RWPE2 (cell line): ENCODE data around the gene ROBO2.

ENCODE experiments used
- ATAC-seq: fragments of 200-7000 bp; cut with Tn5 transposase; 3 replicates; pipeline ENCODE4 v1.9.1; 2021; ENCODE audit warnings: low read depth
- DNase-seq: peaks from one replicate; pipeline ENCODE4 v3.0.0-alpha.2; 2020; ENCODE audit warnings: low spot score
- H3K27ac ChIP-seq: fragments of 450-650 bp; 2 replicates; pipeline ENCODE4 v1.5.1; 2017; ENCODE audit warnings: mild to moderate bottlenecking; ENCODE audit not compliant: poor library complexity, severe bottlenecking
- H3K27me3 ChIP-seq: fragments of 250-450 bp; sonication (Bioruptor Pico); 2 replicates; pipeline ENCODE4 v1.5.1; 2021; ENCODE audit warnings: mild to moderate bottlenecking, moderate library complexity; ENCODE audit not compliant: insufficient read depth, poor library complexity, severe bottlenecking
- H3K36me3 ChIP-seq: fragments of 250-450 bp; sonication (Bioruptor Pico); 2 replicates; pipeline ENCODE4 v1.5.1; 2020; ENCODE audit warnings: low read depth, mild to moderate bottlenecking, moderate library complexity
- H3K4me1 ChIP-seq: fragments of 250-450 bp; sonication (Bioruptor Pico); 2 replicates; pipeline ENCODE4 v1.5.1; 2021; ENCODE audit warnings: mild to moderate bottlenecking, moderate library complexity; ENCODE audit not compliant: insufficient read depth, poor library complexity, severe bottlenecking
- H3K4me3 ChIP-seq: fragments of 250-450 bp; sonication (Bioruptor Pico); 2 replicates; pipeline ENCODE4 v1.5.1; 2021; ENCODE audit warnings: mild to moderate bottlenecking, moderate library complexity; ENCODE audit not compliant: severe bottlenecking
- H3K9me3 ChIP-seq: fragments of 250-450 bp; sonication (Bioruptor Pico); 2 replicates; pipeline ENCODE4 v1.5.1; 2021; ENCODE audit warnings: mild to moderate bottlenecking, moderate library complexity; ENCODE audit not compliant: severe bottlenecking
- TF ChIP-seq, protein P1 (sequence below): fragments of 450-650 bp; IDR thresholded peaks from one replicate; pipeline ENCODE4 v1.5.1; 2017; ENCODE audit warnings: mild to moderate bottlenecking, moderate library complexity; ENCODE audit not compliant: poor library complexity, severe bottlenecking

The ROBO2 gene

DNA sequence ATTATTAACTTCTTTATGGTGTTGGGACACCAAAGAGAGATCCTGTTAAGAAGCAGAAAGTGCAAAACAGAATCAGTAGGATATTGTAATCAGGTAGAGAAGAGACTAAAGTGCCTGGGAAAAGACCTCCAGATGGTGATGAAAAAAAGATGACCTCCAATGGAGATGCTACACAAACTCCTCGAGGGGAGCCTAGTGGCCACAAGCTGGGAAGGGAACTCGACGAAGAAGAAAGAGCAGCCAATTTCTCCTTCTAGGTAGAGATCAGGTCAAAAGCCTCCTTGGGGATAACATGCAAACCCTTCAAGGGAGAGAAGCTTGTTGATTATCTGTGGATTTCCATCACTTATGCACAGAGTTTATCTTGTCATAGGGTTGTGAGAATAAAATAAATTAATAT, 647.6 kb downstream of the ROBO2 start:
- Histone ChIP-seq H3K4me3 (no peak overlapping the region), H3K27me3 (no peaks in the 10 kb centered on the region), H3K9me3 (peaks cover 3% of the 10 kb centered on the region), H3K36me3 (no peaks in the 10 kb centered on the region), H3K27ac (no peak overlapping the region), H3K4me1 (no peaks in the 10 kb centered on the region)
- DNase-seq, result no peak
- ATAC-seq, result no peak
- TF ChIP-seq, protein P1, sequence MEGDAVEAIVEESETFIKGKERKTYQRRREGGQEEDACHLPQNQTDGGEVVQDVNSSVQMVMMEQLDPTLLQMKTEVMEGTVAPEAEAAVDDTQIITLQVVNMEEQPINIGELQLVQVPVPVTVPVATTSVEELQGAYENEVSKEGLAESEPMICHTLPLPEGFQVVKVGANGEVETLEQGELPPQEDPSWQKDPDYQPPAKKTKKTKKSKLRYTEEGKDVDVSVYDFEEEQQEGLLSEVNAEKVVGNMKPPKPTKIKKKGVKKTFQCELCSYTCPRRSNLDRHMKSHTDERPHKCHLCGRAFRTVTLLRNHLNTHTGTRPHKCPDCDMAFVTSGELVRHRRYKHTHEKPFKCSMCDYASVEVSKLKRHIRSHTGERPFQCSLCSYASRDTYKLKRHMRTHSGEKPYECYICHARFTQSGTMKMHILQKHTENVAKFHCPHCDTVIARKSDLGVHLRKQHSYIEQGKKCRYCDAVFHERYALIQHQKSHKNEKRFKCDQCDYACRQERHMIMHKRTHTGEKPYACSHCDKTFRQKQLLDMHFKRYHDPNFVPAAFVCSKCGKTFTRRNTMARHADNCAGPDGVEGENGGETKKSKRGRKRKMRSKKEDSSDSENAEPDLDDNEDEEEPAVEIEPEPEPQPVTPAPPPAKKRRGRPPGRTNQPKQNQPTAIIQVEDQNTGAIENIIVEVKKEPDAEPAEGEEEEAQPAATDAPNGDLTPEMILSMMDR, result no peak

DNA sequence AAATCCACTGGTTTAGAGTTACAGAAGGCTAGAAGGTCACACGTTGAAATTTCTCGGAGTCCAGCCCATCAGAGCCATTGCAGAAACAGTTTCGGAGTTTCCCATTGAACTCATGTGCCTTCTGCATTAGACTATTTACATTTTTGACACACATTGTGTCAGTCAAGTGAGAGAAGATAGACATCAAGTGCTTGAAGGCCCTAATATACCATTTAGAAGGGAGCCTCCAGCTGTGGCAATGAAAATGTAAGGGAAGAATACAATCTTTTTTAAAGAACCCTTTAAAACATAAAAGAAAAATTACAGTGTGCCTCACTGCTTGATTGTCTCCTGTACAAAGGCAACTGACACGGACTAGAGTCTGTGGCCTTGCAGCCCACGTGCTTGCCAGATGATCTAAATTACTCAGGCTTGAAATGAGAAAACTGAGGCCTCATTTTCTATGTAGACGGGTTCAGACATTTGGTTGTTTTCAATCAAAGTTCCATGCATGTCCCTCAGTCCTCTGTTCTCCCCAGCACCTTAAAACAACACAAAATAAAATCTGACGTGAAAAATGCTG, 650.5 kb downstream of the ROBO2 start:
- DNase-seq (no peak), ATAC-seq (no peak)
- Histone ChIP-seq H3K36me3 (no peaks in the 10 kb centered on the region), H3K9me3 (no peaks in the 10 kb centered on the region), H3K4me3 (no peak overlapping the region), H3K27ac (no peak overlapping the region), H3K27me3 (no peaks in the 10 kb centered on the region), H3K4me1 (no peaks in the 10 kb centered on the region)
- TF ChIP-seq, protein P1, result no peak

GRCh38 chr3:77693147-77693546, 653.2 kb downstream of the ROBO2 start:
- Histone ChIP-seq H3K9me3 (no peaks in the 10 kb centered on the region), H3K36me3 (no peaks in the 10 kb centered on the region), H3K4me1 (no peaks in the 10 kb centered on the region), H3K27me3 (no peaks in the 10 kb centered on the region), H3K27ac (no peak overlapping the region), H3K4me3 (no peak overlapping the region)
- no peak for ATAC-seq
- DNase-seq, result no peak
- TF ChIP-seq, protein P1, result no peak

GRCh38 chr3:77699125-77699691, 659.3 kb downstream of the ROBO2 start:
- H3K9me3 ChIP-seq, result no peaks in the 10 kb centered on the region
- H3K36me3 ChIP-seq, result no peaks in the 10 kb centered on the region
- TF ChIP-seq, protein P1, result no peak
- DNase-seq, result no peak
- no peaks in the 10 kb centered on the region for H3K27me3 ChIP-seq
- H3K27ac ChIP-seq, result no peak overlapping the region
- H3K4me3 ChIP-seq, result no peak overlapping the region
- no peaks in the 10 kb centered on the region for H3K4me1 ChIP-seq
- ATAC-seq, result no peak
